Esophagus muscularis mucosa (tissue), 4 donors: ENCODE measurements around the gene PRSS36. TPM values are rescaled to one million over a fixed set of nuclear protein-coding genes. Genes with fewer than 3 reads are reported as not detected.
"Not testable (repeated sequence)": the region's sequence is repeated elsewhere in the genome, so short reads cannot be mapped to it uniquely, and the experiment has no call there.

Experiments
- DNase-seq: peaks from one replicate; pipeline ENCODE4 v3.0.0-alpha.2; 2017; ENCODE audit errors: extremely low spot score
- H3K27ac ChIP-seq, 4 donors: fragments of 200-600 bp; sonication (generic); replicated peaks in 1 of 4; 1 replicate in 3 of 4; 2 replicates in 1 of 4; pipeline ENCODE4 v1.5.1; 2016 to 2019; ENCODE audit warnings: mild to moderate bottlenecking in 1 of 4
- H3K27me3 ChIP-seq, 4 donors: fragments of 200-600 bp; sonication (generic); one replicate each; pipeline versions ENCODE4 v1.5.1 to v1.6.0; 2016 to 2019
- H3K36me3 ChIP-seq, 4 donors: fragments of 200-600 bp; sonication (generic); one replicate each; pipeline ENCODE4 v1.5.1; 2016 to 2019
- H3K4me1 ChIP-seq, 4 donors: fragments of 200-600 bp; sonication (generic); one replicate each; pipeline ENCODE4 v1.5.1; 2016 to 2019
- H3K4me3 ChIP-seq, 4 donors: fragments of 200-600 bp; sonication (generic); 1 replicate in 2 of 4; 2 replicates in 2 of 4; pipeline ENCODE4 v1.5.1; 2016 to 2019; ENCODE audit warnings: mild to moderate bottlenecking in 4 of 4, moderate library complexity in 1 of 4
- H3K9me3 ChIP-seq, 4 donors: fragments of 200-600 bp; sonication (generic); 1 replicate in 3 of 4; 2 replicates in 1 of 4; pipeline ENCODE4 v1.5.1; 2016 to 2019
- EP300 ChIP-seq: sonication (generic); formaldehyde crosslinking; IDR thresholded peaks from one replicate; pipeline ENCODE4 v1.6.1; 2017; ENCODE audit warnings: antibody characterized with exemption
- POLR2A ChIP-seq: fragments of 450-650 bp; IDR thresholded peaks from one replicate; pipeline ENCODE4 v1.6.1; 2017; ENCODE audit warnings: antibody characterized with exemption, moderate library complexity, mild to moderate bottlenecking, low read depth
- POLR2AphosphoS5 ChIP-seq, 2 donors: sonication (generic); formaldehyde crosslinking; IDR thresholded peaks; one replicate each; pipeline ENCODE4 v1.6.1; 2017; ENCODE audit warnings: antibody characterized with exemption in 2 of 2
- WGBS: methylation state at CpG from one replicate; pipeline ENCODE4 v1.1.5; 2018; 5-methylcytosine and 5-hydroxymethylcytosine counted together
- intact Hi-C: fragments of 100-400 bp; cut with DNase I; formaldehyde crosslinking; loops from one replicate; pipeline ENCODE4 v1.15.1; 2023
- total RNA-seq, 4 donors: library from RNA; depleted of rRNA; stranded (reverse); fragments of >200 nt; gene quantifications; one replicate each; pipeline versions ENCODE4 v1.1.0 to v1.2.1, GENCODE V29; 2016
- TF ChIP-seq, protein P1 (sequence below), 3 experiments: fragments of 200-600 bp in 2 of 3; fragments of 450-650 bp in 1 of 3; sonication (generic) in 2 of 3; IDR thresholded peaks; one replicate each; pipeline ENCODE4 v1.5.1; 2017 to 2019; ENCODE audit warnings: antibody characterized with exemption in 3 of 3, mild to moderate bottlenecking in 2 of 3, moderate library complexity in 1 of 3

PRSS36 gene
- 1 to 10 TPM; 2.7 to 8.4 (median 5.1) TPM for total RNA-seq

DNA sequence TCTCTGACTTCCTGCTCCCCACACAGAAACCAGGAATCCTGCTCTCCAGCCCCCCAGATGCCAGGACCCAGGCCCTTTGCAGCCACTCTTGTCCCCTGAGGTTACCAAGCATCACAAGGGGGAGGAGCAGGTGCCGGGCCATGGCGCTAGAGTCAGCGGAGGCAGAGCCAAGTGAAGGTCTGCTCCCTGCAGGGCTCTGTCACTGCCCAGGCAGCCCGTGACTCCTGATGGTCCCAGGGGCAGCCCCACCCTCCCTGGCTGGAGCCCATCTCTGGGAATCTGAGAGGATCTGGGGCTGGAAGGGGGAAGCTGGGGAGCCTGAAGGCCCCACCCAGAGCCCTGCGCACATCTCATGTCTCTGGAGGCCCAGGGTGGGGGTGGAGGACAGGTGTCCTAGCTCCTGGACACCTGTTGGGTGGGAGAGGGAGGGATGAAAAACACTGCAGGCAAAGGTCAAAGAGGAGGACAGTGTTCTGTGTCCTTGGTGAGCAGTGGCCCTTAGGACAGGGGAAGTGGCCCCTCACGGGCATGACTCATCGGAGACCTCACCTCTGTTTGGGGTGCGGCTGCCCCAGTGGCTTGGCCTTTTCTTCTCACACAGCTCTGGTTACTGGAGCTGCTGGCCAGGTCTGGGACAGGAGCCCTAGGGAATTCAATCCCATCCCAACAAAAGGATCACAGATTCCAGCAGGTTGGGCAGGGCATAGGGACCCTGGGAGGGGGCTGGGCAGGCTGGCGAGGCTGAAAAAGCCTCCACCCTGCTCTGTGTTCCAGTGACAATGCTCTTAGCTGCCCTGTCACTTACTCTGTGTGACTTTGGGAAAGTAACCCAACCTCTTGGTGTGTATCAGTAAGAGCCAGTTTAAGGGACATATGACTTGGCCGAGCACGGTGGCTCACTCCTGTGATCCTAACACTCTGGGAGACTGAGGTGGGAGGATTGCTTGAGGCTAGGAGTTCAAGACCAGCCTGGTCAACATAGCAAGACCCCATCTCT is at the start of gene PRSS36:
PRSS36 (minus strand) TSS at position 173 of the 997 bp plus-strand sequence; CDS start at position 142, 31 bp downstream.
- DNase-seq, result no peak
- TF ChIP-seq, protein P1, sequence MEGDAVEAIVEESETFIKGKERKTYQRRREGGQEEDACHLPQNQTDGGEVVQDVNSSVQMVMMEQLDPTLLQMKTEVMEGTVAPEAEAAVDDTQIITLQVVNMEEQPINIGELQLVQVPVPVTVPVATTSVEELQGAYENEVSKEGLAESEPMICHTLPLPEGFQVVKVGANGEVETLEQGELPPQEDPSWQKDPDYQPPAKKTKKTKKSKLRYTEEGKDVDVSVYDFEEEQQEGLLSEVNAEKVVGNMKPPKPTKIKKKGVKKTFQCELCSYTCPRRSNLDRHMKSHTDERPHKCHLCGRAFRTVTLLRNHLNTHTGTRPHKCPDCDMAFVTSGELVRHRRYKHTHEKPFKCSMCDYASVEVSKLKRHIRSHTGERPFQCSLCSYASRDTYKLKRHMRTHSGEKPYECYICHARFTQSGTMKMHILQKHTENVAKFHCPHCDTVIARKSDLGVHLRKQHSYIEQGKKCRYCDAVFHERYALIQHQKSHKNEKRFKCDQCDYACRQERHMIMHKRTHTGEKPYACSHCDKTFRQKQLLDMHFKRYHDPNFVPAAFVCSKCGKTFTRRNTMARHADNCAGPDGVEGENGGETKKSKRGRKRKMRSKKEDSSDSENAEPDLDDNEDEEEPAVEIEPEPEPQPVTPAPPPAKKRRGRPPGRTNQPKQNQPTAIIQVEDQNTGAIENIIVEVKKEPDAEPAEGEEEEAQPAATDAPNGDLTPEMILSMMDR (IDR thresholded peaks at IDR 0.05), result no peak
- no peak for TF ChIP-seq EP300
- no peak for TF ChIP-seq POLR2A
- TF ChIP-seq POLR2AphosphoS5 (IDR thresholded peaks at IDR 0.05), result no peak
- H3K9me3 ChIP-seq, result no peaks in the 10 kb centered on the region
- peaks cover 0 to 6% (median 5%) of the 10 kb centered on the region in 4 donors for H3K4me1 ChIP-seq
- H3K27me3 ChIP-seq, result peaks cover 0 to 50% (median 0%) of the 10 kb centered on the region in 4 donors
- H3K4me3 ChIP-seq, result peak within 1 kb of the TSS in 1 of 4 donors; percentile 4
- peak within 1 kb of the TSS in 1 of 4 donors; percentile 22 for H3K27ac ChIP-seq
- H3K36me3 ChIP-seq, result no peaks in the 10 kb centered on the region
- WGBS, result 71% methylated on average over 7 of the region's 11 CpGs
- intact Hi-C loops, result no loop called here

DNA sequence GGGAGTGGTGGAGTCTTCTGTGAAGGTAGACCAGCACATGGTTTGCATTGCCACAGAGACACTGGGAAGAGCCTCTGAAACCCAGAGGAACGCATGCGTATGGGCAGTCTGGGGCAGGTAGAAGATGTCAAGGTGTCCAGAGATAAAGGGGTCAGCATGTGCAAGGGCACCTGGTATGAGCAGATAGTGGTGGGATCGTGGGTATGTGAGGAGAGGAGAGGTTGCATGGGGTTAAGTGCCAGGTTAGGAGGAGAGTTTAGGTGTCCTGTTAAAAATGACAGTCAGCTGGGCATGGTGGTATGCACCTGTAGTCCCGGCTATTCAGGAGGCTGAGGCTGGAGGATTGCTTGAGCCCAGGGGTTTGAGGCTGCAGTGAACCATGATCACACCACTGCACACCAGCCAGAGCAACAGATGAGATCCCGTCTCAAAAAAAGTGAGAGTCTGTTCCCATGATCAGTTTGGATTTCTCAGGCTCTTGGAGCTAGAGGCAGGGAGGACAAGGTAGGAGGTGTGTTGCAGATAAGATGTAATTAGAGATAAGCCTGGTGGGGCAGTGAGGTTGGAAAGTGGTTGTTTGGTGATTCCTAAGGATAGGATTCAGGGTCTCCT is 49.7 kb upstream of the PRSS36 start:
- TF ChIP-seq POLR2A (no peak), EP300 (no peak), POLR2AphosphoS5 (IDR thresholded peaks at IDR 0.05) (no peak)
- TF ChIP-seq, protein P1 (IDR thresholded peaks at IDR 0.05), result no peak
- WGBS, result 96% methylated on average over 5 of the region's 5 CpGs
- no peak overlapping the region for H3K27ac ChIP-seq
- H3K4me1 ChIP-seq, result peaks cover 13 to 33% (median 30%) of the 10 kb centered on the region in 4 donors
- DNase-seq, result no peak
- intact Hi-C loops, result loop anchor here (2.0 kb wide), 1 partner anchor 29 kb away; no protein-coding TSS in a partner anchor
- H3K27me3 ChIP-seq, result peaks cover 0 to 20% (median 3%) of the 10 kb centered on the region in 4 donors
- no peak overlapping the region for H3K4me3 ChIP-seq
- H3K9me3 ChIP-seq, result no peaks in the 10 kb centered on the region
- H3K36me3 ChIP-seq, result peaks cover 18 to 52% (median 43%) of the 10 kb centered on the region in 4 donors

DNA sequence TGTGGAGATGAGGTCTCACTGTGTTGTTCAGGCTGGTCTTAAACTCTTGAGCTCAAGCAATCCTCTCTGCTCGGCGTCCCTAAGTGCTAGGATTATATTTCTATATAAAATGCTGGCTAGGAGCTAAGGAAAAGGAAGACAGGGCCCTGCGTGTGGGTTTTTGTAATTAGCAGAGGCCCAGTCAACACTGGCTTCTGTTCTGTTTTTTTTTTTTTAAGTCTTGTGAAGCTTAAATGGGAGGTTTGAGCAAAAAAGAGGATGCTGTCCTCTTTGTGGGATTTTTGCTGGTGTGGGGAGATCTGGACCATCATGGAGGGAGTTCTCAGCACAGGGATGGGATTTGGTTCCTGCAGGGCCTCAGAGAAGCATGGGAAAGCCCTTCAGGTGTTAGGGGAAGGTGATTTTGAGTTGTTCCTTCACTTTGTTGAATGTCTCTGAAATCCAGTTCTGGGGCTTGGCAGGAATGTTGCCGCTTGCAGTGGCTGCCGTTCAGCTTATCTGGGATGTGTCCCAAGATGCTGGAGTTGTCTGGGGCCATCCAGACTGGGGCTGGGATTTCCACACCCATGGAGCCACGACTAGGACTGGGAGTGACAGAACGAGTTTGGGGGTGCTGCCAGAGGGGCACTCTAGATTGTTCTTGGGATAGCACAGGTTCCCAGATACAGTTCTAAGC is 48.5 kb upstream of the PRSS36 start:
- Histone ChIP-seq H3K27ac (no peak overlapping the region), H3K4me1 (peaks cover 13 to 30% (median 26%) of the 10 kb centered on the region in 4 donors), H3K4me3 (no peak overlapping the region), H3K9me3 (no peaks in the 10 kb centered on the region), H3K27me3 (peaks cover 0 to 20% (median 3%) of the 10 kb centered on the region in 4 donors), H3K36me3 (peaks cover 29 to 64% (median 54%) of the 10 kb centered on the region in 4 donors)
- TF ChIP-seq, protein P1 (IDR thresholded peaks at IDR 0.05), result no peak
- TF ChIP-seq EP300 (no peak), POLR2A (no peak), POLR2AphosphoS5 (IDR thresholded peaks at IDR 0.05) (no peak)
- whole genome bisulfite sequencing, result 68% methylated on average over 7 of the region's 7 CpGs
- no peak for DNase-seq
- intact Hi-C loops, result loop anchor here (2.0 kb wide), 1 partner anchor 28 kb away; no protein-coding TSS in a partner anchor

DNA sequence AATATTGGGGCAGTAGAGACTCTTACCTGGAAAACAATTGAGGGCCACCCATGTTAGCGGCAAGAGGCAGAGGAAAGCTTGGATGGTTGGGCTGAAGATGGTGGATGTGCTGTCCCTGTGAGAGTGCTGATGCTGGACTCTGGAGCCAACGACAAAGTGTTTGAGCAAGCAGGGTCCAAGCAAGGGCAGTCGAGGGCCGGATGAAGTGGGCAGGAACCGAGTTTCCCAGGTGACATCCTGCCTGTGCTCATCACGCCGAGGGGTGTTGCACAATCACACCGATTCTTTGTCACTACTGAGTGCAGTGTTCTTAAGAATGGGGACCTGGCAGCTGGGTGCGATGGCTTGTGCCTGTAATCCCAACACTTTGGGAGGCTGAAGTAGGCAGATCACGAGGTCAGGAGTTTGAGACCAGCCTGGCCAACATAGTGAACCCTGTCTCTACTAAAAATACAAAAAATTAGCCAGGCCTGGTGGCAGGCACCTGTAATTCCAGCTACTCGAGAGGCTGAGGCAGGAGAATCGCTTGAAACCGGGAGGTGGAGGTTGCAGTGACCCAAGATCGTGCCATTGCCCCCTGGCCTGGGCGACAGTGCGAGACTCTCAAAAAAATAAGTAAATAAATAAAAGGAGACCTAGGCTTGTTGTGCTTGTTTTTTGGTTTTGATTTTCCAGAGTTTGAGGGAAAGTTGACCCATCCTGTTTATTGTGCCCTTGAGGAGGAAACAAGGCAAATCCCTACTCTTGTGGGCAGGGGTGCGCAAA is 46.6 kb upstream of the PRSS36 start:
- no peak for DNase-seq
- H3K27me3 ChIP-seq, result peaks cover 0 to 3% (median 0%) of the 10 kb centered on the region in 4 donors
- 84% methylated on average over 16 of the region's 17 CpGs for WGBS
- TF ChIP-seq EP300, result no peak
- no peak for TF ChIP-seq POLR2A
- peak in 1 of 2 donors; percentile 34 for TF ChIP-seq POLR2AphosphoS5 (IDR thresholded peaks at IDR 0.05)
- H3K27ac ChIP-seq, result no peak overlapping the region
- intact Hi-C loops, result no loop called here
- H3K9me3 ChIP-seq, result no peaks in the 10 kb centered on the region
- H3K36me3 ChIP-seq, result peaks cover 48 to 83% (median 73%) of the 10 kb centered on the region in 4 donors
- no peak overlapping the region for H3K4me3 ChIP-seq
- H3K4me1 ChIP-seq, result peaks cover 5 to 11% (median 8%) of the 10 kb centered on the region in 4 donors

DNA sequence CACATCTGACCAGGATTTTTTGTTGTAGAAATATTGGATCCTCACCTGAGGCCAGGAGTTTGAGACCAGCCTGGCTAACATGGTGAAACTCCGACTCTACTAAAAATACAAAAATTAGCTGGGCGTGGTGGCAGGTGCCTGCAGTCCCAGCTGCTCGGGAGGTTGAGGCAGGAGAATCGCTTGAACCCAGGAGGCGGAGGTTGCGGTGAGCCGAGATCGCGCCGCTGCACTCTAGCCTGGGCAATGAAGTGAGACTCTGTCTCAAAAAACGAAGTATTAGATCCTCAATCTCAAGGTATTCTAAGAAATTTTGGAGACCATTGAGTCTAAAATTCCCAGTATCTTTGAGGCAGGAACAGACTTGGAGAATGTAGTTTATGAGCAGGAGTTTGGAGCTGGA is 46.0 kb upstream of the PRSS36 start:
- peaks cover 54 to 89% (median 79%) of the 10 kb centered on the region in 4 donors for H3K36me3 ChIP-seq
- H3K9me3 ChIP-seq, intact Hi-C loops, H3K4me3 ChIP-seq, H3K27me3 ChIP-seq, DNase-seq, H3K27ac ChIP-seq, H3K4me1 ChIP-seq: not testable (repeated sequence)
- 93% methylated on average over 11 of the region's 11 CpGs for WGBS
